DMS 273 (cell line): ENCODE results near the gene ASB7.

ENCODE experiments used
- DNase-seq: peaks from one replicate; lab custom pipeline; 2025; ENCODE audit not compliant: unreplicated experiment; lab: John Stamatoyannopoulos, UW

Gene ASB7

GRCh38 chr15:100683434-100683833 lies 81.0 kb downstream of the ASB7 start:
- no peak for DNase-seq

DNA sequence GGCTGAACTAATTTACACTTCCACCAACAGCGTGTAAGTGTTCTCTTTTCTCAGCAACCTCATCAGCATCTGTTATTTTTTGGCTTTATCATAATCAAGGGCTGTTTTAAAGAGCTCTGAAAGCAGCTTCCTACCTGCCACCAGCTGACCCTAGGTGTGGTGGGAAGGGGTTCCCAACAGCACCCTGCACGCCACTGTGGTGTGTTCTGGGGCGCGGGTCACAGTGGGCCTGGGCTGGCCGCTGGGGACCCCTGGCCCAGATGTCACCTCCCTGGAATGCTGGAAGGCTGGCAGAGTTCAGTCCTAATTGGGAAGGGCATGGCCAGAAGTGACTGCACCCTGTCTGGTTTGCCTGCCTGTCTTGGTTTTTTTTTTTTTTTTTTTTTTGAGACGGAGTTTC lies 82.2 kb downstream of the ASB7 start:
- no peak for DNase-seq

DNA sequence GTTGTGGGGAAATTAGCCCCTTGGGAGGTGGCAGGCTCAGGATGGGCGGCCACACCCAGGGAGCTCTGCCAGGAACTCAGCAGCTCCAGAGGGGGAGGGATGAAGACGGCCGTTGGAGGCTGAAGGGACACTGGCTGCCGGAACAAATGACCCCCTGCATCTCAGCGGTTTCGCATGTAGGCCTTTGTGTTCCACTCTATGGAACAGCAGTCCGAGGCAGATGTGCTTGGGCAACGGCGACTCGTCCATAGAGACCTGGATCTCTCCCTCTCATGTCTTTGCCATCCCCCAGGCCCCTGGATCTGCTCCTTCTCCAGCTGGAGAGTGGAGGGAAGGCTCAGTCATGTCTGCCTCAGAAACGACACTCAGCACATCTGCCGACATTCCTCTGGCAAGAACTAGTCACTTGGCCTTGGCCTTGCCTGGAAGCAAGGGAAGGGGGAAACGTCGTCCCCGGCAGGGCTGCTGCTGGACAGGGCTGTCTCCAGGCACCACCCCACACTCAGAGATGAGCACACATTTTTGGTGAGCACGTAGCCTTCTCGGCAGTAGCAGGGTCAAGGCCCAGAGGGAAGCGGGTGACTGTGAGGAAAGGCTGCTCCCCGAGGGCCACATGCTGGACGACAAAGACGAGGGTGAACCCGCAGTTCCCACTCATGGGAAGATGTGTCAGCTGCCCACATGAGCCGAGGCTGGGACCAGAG lies 83.8 kb downstream of the ASB7 start:
- DNase-seq: no peak

DNA sequence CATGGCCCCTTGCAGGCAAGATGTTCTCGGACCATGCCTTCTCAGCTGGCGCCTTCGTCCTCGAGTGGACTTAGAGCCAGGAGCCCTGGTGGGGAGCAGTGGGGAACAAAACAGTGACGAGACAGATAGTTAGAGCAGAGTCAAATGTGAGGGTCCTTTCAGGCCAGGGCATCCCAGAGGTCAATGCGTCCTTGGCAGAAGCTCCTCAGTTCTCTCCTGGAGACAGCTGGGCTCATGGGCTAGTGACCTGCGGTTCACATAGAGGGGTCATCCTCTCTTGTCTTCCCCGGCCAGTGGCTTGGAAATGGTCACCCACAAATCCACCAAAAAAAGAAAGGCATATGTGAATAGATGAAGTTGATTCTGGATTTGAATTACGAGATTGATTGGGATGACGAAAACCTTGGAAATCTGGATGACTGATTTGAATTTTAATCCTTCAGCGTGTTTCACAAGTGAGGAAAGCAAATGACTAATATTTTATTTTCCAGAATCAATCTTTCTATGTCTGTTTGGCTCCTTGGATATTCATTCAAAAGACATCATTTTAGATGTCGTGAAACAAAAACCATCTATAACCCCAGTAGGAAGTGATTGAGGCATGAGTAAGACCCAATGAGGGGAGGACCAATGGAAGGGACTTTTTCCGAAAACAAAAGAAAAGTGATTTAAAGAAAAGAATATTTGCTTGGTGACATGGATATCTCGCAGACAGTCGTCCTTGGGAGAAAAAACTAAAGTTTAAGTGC lies 84.5 kb downstream of the ASB7 start:
- DNase-seq: no peak

GRCh38 chr15:100687582-100688141 lies 85.3 kb downstream of the ASB7 start:
- no peak for DNase-seq

GRCh38 chr15:100688549-100689120 lies 86.2 kb downstream of the ASB7 start:
- no peak for DNase-seq

DNA sequence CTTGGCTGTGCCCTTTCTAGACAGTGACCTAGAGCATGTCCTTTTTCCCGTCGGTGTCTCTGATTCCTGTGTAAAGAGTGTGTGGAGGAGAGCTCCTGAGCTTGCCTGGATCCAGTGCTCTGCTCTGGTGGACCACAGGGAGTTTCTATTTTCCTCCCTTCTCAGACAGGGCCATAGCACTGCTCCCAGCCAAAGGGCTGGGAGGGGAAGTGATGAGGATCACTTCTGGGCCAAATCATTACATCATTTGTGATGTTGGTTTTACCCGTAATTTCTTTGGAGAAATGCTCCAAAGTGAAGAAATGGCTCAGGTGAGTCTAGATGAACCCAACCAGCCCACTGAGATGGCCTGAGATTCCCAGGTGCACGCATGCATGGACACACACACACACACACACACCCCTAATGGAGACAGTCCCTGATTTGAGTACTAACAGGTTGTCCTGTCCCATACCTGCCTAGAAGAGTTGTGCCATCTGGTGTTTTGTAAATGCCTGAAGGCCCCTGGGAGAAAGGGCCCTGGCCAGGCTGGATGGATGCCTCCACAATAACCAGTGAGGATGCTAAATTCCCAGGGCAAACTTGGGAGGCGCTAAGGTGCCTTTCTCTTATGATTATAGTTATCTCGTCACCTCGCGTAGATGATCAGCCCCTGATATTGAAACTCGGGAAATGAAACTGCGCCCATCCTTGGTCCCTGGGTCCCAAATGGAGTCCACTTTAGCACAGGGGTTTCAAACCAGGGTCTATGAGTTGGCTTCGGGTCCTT lies 86.9 kb downstream of the ASB7 start:
- no peak for DNase-seq

GRCh38 chr15:100690032-100690794 lies 87.8 kb downstream of the ASB7 start:
- DNase-seq: no peak

- peak; percentile 2 for DNase-seq
Measured at GRCh38 chr15:100690795-100691158, 88.4 kb downstream of the ASB7 start.

DNA sequence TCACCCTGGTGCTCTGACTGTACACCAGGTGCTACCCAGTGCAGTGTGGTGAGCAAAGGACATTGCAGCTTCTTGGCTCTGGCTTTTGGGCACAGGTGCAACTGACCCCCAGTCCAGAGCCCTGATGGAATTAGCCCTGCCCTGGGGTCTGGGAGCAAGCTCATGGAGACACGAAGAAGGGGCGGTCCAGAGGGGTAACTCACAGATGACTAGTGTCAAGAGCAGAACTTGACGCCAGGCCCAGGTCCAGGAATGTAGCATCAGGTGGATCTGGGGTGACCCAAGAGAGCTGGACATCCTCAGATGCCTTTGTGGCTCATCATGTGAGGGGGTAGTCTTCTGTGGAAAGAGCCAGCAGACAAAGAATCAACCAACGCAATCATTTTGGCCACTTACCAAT lies 88.9 kb downstream of the ASB7 start:
- no peak for DNase-seq

DNA sequence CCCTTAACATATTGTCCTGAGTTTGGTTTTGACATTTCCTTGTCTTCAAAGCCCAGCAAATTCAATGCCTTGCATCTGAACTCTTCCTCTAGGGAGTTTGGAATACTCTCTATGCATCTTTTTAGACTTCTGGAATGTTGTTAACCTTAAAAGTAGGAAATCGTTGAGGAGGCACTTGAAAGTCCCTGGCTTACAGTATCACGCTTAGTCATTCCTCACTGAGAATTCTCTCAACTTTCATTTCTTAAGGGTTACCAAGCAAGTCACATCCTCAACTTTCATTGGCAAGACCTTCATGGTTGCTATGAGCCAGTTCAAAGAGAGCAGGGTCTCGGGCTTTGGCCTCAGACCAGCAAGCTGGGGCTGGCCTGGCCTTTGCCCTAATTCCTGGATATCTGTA lies 89.9 kb downstream of the ASB7 start:
- no peak for DNase-seq

GRCh38 chr15:100692671-100693070 lies 90.3 kb downstream of the ASB7 start:
- no peak for DNase-seq

DNA sequence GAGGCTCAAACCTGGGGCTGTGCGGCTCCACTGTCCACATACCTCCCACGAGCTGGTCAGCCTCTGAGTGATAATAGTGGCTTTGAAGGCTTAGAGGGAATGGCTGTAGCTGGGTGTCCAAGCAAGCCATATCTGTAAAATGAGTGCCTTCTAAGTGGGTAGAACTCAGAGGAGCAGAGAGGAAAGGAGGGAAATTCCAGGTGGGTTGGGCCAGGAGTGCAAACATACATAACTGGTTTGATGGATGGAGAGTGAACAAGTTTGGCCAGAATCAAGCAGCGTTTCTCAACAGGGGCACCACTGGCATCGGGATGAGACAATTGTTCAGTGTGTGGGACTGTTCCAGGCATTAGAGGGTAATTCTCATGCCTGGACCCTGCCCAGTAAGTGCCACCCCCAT lies 91.1 kb downstream of the ASB7 start:
- no peak for DNase-seq

DNA sequence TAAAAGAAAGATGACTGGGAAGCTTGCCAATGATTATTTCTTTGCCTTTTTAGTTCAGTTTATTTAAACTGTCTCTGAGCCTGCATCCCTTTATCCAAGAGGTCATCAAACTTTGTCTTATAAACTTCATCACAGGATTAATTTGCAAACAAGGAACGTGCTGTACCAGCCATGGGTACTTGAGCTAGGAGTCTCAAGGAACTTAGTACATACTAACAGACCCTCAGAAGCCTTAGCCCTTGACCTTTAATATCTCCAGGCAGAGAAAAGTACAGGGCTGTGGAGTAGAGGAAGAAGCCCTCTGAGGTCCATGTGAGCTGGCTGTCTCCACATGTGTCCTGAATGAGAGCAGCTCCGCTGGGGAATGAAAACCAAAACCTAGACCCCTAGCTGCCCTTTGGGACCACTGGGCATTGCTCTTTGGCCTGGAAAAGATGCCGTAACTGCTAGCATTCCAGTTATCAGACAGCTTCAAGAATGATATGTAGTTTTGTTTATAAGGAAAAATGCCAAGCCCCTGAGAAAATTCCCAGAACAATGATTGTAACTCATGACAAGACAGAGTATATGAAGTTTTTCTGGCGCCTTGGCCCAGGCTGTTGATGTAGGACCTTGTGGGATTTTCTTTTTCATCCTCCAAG lies 92.1 kb downstream of the ASB7 start:
- DNase-seq: no peak

- DNase-seq: no peak
Measured at GRCh38 chr15:100695048-100695447, 92.7 kb downstream of the ASB7 start.

- no peak for DNase-seq
Measured at GRCh38 chr15:100696452-100696851, 94.1 kb downstream of the ASB7 start.
